Central memory CD4-positive, alpha-beta T cell (primary cell): ENCODE data around the gene LEMD3.
A peak's percentile ranks its signal among the peaks of the same experiment; 100 is the strongest.

Experiments used
- DNase-seq: peaks from one replicate; pipeline ENCODE4 v3.0.0; 2022

The LEMD3 gene

GRCh38 chr12:65208964-65209654 lies 39.7 kb downstream of the LEMD3 start:
- no peak for DNase-seq

GRCh38 chr12:65209655-65210043 lies 40.3 kb downstream of the LEMD3 start:
- DNase-seq = no peak

- DNase-seq = no peak
Measured at GRCh38 chr12:65217086-65217485, 47.7 kb downstream of the LEMD3 start.

GRCh38 chr12:65220761-65221160 lies 51.4 kb downstream of the LEMD3 start:
- DNase-seq = no peak

GRCh38 chr12:65229441-65229840 lies 60.1 kb downstream of the LEMD3 start:
- no peak for DNase-seq

GRCh38 chr12:65232476-65233077 lies 63.2 kb downstream of the LEMD3 start:
- DNase-seq = peak; percentile 9

GRCh38 chr12:65237153-65237552 lies 67.8 kb downstream of the LEMD3 start:
- no peak for DNase-seq

GRCh38 chr12:65238609-65239008 lies 69.2 kb downstream of the LEMD3 start:
- no peak for DNase-seq

- DNase-seq = no peak
Measured at GRCh38 chr12:65248656-65249633, 79.6 kb downstream of the LEMD3 start.

GRCh38 chr12:65252515-65252914 lies 83.1 kb downstream of the LEMD3 start:
- DNase-seq = no peak

GRCh38 chr12:65257986-65258385 lies 88.6 kb downstream of the LEMD3 start:
- no peak for DNase-seq

- no peak for DNase-seq
Measured at GRCh38 chr12:65259501-65259900, 90.1 kb downstream of the LEMD3 start.

GRCh38 chr12:65263777-65264176 lies 94.4 kb downstream of the LEMD3 start:
- DNase-seq = no peak

GRCh38 chr12:65266408-65266807 lies 97.0 kb downstream of the LEMD3 start:
- DNase-seq = no peak

GRCh38 chr12:65269603-65270002 lies 100.2 kb downstream of the LEMD3 start:
- no peak for DNase-seq

- no peak for DNase-seq
Measured at GRCh38 chr12:65274602-65275272, 105.4 kb downstream of the LEMD3 start.

GRCh38 chr12:65275627-65276026 lies 106.2 kb downstream of the LEMD3 start:
- DNase-seq = no peak

GRCh38 chr12:65276916-65277530 lies 107.6 kb downstream of the LEMD3 start:
- DNase-seq = no peak

- DNase-seq = no peak
Measured at GRCh38 chr12:65277994-65278575, 108.7 kb downstream of the LEMD3 start.

GRCh38 chr12:65278576-65279368 lies 109.4 kb downstream of the LEMD3 start, which contains the start of gene MSRB3:
Gene MSRB3 (plus strand): TSS chr12:65278683. CDS start chr12:65308580, 29,897 bp downstream.
- no peak for DNase-seq
